ENCODE results near the gene ASPG. TPM values are rescaled to one million over a fixed set of nuclear protein-coding genes. Genes with fewer than 3 reads are reported as not detected.

The ASPG gene
- polyA plus RNA-seq, 3 donors, result 0.01 TPM; not detected in 2

DNA sequence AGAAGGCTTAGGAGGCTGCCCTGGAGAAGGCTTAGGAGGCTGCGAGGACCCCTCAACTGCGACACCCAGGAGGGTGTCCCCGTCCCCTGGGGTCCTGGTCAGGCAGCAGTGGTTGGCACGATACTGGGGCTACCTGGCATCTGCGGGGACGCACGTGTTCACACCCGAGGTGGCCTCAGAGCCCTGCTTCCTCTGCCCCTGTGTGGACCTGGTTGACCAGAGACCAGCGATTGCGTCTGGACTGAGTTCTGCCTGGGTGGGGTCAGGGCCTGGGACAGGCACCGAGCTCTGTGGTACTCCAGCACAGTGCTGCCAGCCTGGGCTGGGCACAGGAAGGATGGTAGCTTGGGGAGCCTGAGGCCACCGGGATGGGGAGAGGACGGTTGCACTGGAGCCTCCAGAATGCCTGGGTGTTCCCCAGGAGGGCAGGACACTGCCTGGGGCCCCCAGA lies 735 bp downstream of the ASPG start:
- H3K36me3 ChIP-seq (replicated peaks in 1 of 2; ENCODE audit: control insufficient read depth in 1 of 2, insufficient read depth in 2 of 2, low read length in 2 of 2), result no peaks in the 10 kb centered on the region
- H4K20me1 ChIP-seq (ENCODE audit: insufficient read depth, low read length), result no peaks in the 10 kb centered on the region
- no peak overlapping the region for H3K27ac Mint-ChIP-seq
- no peak overlapping the region for H3K4me3 ChIP-seq (replicated peaks in 1 of 3; ENCODE audit: low read depth in 2 of 3, low read length in 3 of 3)
- H3K4me1 Mint-ChIP-seq, result no peaks in the 10 kb centered on the region
- no peak overlapping the region for H3K4me2 ChIP-seq (replicated peaks; ENCODE audit: extremely low read depth, low read length, poor library complexity, severe bottlenecking)
- H3K36me3 Mint-ChIP-seq, result no peaks in the 10 kb centered on the region
- intact Hi-C loops (cut with micrococcal nuclease), result no loop called here
- H3K9me3 ChIP-seq (replicated peaks in 1 of 2; ENCODE audit: control insufficient read depth in 1 of 2, insufficient read depth in 1 of 2, low read length in 2 of 2), result no peaks in the 10 kb centered on the region
- peaks cover 0 to 5% (median 0%) of the 10 kb centered on the region in 7 donors for H3K9me3 Mint-ChIP-seq
- H3K4me1 ChIP-seq (ENCODE audit: control insufficient read depth in 1 of 2, insufficient read depth in 2 of 2, low read length in 2 of 2), result no peaks in the 10 kb centered on the region
- H3K9ac ChIP-seq (ENCODE audit: insufficient read depth, low read length, poor library complexity, severe bottlenecking), result no peak overlapping the region
- no peak overlapping the region for H3K27ac ChIP-seq (ENCODE audit: low read depth in 1 of 2, low read length in 2 of 2)
- H3K4me3 Mint-ChIP-seq, result no peak overlapping the region
- WGBS (ENCODE audit: insufficient coverage), result 92% methylated on average over 13 of the region's 13 CpGs
- no peak overlapping the region for H2AFZ ChIP-seq (ENCODE audit: insufficient read depth, low read depth, low read length, poor library complexity, severe bottlenecking)
- peaks cover 0 to 20% of the 10 kb centered on the region in 2 donors for H3K27me3 ChIP-seq (ENCODE audit: control insufficient read depth in 2 of 2, insufficient read depth in 2 of 2, low read length in 2 of 2)
- no peaks in the 10 kb centered on the region for H3K79me2 ChIP-seq (ENCODE audit: insufficient read depth, low read length)
- TF ChIP-seq, protein P1, sequence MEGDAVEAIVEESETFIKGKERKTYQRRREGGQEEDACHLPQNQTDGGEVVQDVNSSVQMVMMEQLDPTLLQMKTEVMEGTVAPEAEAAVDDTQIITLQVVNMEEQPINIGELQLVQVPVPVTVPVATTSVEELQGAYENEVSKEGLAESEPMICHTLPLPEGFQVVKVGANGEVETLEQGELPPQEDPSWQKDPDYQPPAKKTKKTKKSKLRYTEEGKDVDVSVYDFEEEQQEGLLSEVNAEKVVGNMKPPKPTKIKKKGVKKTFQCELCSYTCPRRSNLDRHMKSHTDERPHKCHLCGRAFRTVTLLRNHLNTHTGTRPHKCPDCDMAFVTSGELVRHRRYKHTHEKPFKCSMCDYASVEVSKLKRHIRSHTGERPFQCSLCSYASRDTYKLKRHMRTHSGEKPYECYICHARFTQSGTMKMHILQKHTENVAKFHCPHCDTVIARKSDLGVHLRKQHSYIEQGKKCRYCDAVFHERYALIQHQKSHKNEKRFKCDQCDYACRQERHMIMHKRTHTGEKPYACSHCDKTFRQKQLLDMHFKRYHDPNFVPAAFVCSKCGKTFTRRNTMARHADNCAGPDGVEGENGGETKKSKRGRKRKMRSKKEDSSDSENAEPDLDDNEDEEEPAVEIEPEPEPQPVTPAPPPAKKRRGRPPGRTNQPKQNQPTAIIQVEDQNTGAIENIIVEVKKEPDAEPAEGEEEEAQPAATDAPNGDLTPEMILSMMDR (IDR thresholded peaks at IDR 0.05), result no peak
- peaks cover 15 to 45% (median 30%) of the 10 kb centered on the region in 3 donors for H3K27me3 Mint-ChIP-seq (ENCODE audit: low read depth in 3 of 3)
- peak in 1 of 3 donors; percentile 2 for DNase-seq

DNA sequence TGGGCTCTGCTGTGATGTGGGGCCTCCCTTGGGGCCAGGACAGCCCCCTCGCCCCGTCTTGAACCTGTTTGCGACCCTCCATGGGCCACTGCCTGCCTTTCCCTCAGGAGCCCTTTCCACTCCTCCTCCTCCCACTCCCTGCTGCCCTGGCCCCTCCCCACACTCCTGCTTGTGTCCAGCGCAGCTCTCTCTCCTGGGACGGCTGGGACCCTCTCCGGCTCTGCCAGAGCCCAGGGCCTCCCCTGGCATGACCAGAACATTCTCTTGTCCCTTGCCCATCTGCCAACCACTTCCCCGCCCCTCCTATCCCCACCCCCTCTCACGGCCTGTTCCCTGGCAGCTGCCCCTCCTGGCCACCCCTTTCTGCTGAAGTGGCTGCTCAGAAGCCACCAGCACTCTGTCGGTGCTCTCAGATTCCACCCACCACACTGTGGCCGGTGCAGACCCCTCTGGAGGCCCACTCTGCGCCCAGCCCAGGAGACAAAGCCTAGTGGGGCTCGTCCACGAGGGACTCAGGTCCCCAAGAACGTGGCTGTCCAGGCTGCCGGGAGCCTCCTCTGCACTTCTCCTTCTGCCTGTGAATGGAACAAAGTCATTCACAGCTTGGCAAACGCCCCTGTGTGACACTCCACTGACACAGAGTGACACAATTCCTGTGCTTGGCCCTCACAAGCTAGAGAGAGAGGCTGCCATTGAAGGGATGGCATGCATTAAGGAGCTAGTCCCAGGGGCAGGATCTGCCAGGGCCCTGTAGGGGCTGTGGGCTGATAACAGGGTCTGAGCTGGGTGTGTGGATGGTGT lies 1.4 kb downstream of the ASPG start:
- Histone ChIP-seq H3K36me3 (replicated peaks in 1 of 2; ENCODE audit: control insufficient read depth in 1 of 2, insufficient read depth in 2 of 2, low read length in 2 of 2) (no peaks in the 10 kb centered on the region), H3K4me2 (replicated peaks; ENCODE audit: extremely low read depth, low read length, poor library complexity, severe bottlenecking) (no peak overlapping the region), H3K4me3 (replicated peaks in 1 of 3; ENCODE audit: low read depth in 2 of 3, low read length in 3 of 3) (no peak overlapping the region), H3K27ac (ENCODE audit: low read depth in 1 of 2, low read length in 2 of 2) (no peak overlapping the region), H3K27me3 (ENCODE audit: control insufficient read depth in 2 of 2, insufficient read depth in 2 of 2, low read length in 2 of 2) (peaks cover 0 to 20% of the 10 kb centered on the region in 2 donors), H3K9me3 (replicated peaks in 1 of 2; ENCODE audit: control insufficient read depth in 1 of 2, insufficient read depth in 1 of 2, low read length in 2 of 2) (no peaks in the 10 kb centered on the region), H3K9ac (ENCODE audit: insufficient read depth, low read length, poor library complexity, severe bottlenecking) (no peak overlapping the region), H3K79me2 (ENCODE audit: insufficient read depth, low read length) (no peaks in the 10 kb centered on the region), H4K20me1 (ENCODE audit: insufficient read depth, low read length) (no peaks in the 10 kb centered on the region), H2AFZ (ENCODE audit: insufficient read depth, low read depth, low read length, poor library complexity, severe bottlenecking) (no peak overlapping the region), H3K4me1 (ENCODE audit: control insufficient read depth in 1 of 2, insufficient read depth in 2 of 2, low read length in 2 of 2) (no peaks in the 10 kb centered on the region)
- Mint-ChIP-seq H3K36me3 (no peaks in the 10 kb centered on the region), H3K9me3 (peaks cover 0 to 5% (median 0%) of the 10 kb centered on the region in 7 donors), H3K27ac (no peak overlapping the region), H3K4me3 (no peak overlapping the region), H3K4me1 (no peaks in the 10 kb centered on the region), H3K27me3 (ENCODE audit: low read depth in 3 of 3) (peaks cover 15 to 40% (median 30%) of the 10 kb centered on the region in 3 donors)
- WGBS (ENCODE audit: insufficient coverage), result 82% methylated on average over 14 of the region's 16 CpGs
- intact Hi-C loops (cut with micrococcal nuclease), result no loop called here
- TF ChIP-seq, protein P1 (IDR thresholded peaks at IDR 0.05), result no peak
- peak in 1 of 3 donors; percentile 1 for DNase-seq

All from CD14-positive monocyte (primary cell).